Measurements from ENCODE around the gene SLC1A4. TPM values are rescaled to one million over a fixed set of nuclear protein-coding genes. Genes with fewer than 3 reads are reported as not detected.
"Not testable (repeated sequence)": the region's sequence is repeated elsewhere in the genome, so short reads cannot be mapped to it uniquely, and the experiment has no call there.

Gene SLC1A4
- total RNA-seq, 2 donors from 2014 or later: 21.2 to 33.2 TPM

DNA sequence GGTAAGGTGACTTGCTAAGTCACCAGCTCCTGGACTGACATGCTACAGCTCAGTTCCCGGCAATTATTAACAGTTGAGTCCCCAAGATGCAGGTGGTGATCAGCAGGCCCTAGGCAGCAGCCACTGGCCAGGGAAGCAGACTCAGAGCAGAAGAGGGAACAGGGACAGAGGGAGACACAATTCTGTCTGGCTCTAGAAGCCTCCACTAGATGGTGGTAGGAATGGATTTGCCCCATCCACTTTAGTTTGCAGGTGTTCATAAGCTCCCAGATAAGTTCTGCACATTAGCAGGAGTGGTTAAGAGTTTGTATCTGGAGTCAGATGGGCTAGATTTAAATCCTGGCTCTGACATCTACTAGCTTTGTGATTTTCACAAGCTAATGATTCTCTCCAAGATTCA lies 25.5 kb upstream of the SLC1A4 start:
- Histone ChIP-seq H3K36me3 (no peaks in the 10 kb centered on the region), H3K4me1 (replicated peaks) (no peaks in the 10 kb centered on the region), H3K9me3 (no peaks in the 10 kb centered on the region), H3K27ac (no peak overlapping the region), H3K27me3 (replicated peaks; ENCODE audit: insufficient read depth) (no peaks in the 10 kb centered on the region), H3K4me3 (no peak overlapping the region)
- intact Hi-C loops (cut with DNase I): no loop called here
- no peak for TF ChIP-seq POLR2AphosphoS5 (IDR thresholded peaks at IDR 0.05)
- no peak for TF ChIP-seq POLR2A (IDR thresholded peaks at IDR 0.05)
- TF ChIP-seq, protein P1, sequence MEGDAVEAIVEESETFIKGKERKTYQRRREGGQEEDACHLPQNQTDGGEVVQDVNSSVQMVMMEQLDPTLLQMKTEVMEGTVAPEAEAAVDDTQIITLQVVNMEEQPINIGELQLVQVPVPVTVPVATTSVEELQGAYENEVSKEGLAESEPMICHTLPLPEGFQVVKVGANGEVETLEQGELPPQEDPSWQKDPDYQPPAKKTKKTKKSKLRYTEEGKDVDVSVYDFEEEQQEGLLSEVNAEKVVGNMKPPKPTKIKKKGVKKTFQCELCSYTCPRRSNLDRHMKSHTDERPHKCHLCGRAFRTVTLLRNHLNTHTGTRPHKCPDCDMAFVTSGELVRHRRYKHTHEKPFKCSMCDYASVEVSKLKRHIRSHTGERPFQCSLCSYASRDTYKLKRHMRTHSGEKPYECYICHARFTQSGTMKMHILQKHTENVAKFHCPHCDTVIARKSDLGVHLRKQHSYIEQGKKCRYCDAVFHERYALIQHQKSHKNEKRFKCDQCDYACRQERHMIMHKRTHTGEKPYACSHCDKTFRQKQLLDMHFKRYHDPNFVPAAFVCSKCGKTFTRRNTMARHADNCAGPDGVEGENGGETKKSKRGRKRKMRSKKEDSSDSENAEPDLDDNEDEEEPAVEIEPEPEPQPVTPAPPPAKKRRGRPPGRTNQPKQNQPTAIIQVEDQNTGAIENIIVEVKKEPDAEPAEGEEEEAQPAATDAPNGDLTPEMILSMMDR (IDR thresholded peaks at IDR 0.05): no peak
- DNase-seq (ENCODE audit: low spot score): no peak
- 93% methylated on average over 1 of the region's 1 CpG for WGBS

DNA sequence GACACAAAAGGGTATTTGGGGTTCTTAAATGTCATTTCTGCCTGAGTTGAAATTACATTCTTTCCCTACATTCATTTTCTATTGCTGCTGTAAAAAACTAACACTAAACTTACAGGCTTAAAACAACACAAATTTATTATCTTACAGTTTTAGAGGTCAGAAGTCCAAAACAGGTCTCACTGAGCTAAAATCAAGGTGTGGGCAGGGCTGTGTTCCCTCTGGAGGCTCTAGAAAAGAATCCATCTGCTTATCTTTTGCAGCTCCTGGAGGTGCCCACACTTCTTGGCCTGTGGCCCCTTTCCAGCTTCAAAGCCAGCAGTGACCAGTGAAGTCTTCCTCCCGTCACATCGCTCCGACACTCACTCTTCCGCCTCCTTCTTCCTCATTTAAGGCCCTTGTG lies 23.2 kb upstream of the SLC1A4 start:
- no peaks in the 10 kb centered on the region for H3K4me1 ChIP-seq (replicated peaks)
- no peaks in the 10 kb centered on the region for H3K36me3 ChIP-seq
- no peak for DNase-seq (ENCODE audit: low spot score)
- H3K27ac ChIP-seq: no peak overlapping the region
- no peaks in the 10 kb centered on the region for H3K27me3 ChIP-seq (replicated peaks; ENCODE audit: insufficient read depth)
- H3K4me3 ChIP-seq: no peak overlapping the region
- 97% methylated on average over 4 of the region's 4 CpGs for WGBS
- no peaks in the 10 kb centered on the region for H3K9me3 ChIP-seq
- intact Hi-C loops (cut with DNase I): no loop called here
- TF ChIP-seq POLR2A (IDR thresholded peaks at IDR 0.05) (no peak), POLR2AphosphoS5 (IDR thresholded peaks at IDR 0.05) (no peak)
- TF ChIP-seq, protein P1 (IDR thresholded peaks at IDR 0.05): no peak

GRCh38 chr2:64966839-64967238 lies 22.4 kb upstream of the SLC1A4 start:
- no peak overlapping the region for H3K4me3 ChIP-seq
- no peaks in the 10 kb centered on the region for H3K27me3 ChIP-seq (replicated peaks; ENCODE audit: insufficient read depth)
- 69% methylated on average over 7 of the region's 7 CpGs for WGBS
- no peaks in the 10 kb centered on the region for H3K9me3 ChIP-seq
- no peaks in the 10 kb centered on the region for H3K4me1 ChIP-seq (replicated peaks)
- no peak for TF ChIP-seq POLR2A (IDR thresholded peaks at IDR 0.05)
- TF ChIP-seq POLR2AphosphoS5 (IDR thresholded peaks at IDR 0.05): no peak
- TF ChIP-seq, protein P1 (IDR thresholded peaks at IDR 0.05): no peak
- H3K27ac ChIP-seq: no peak overlapping the region
- DNase-seq (ENCODE audit: low spot score): no peak
- intact Hi-C loops (cut with DNase I): no loop called here
- H3K36me3 ChIP-seq: no peaks in the 10 kb centered on the region

DNA sequence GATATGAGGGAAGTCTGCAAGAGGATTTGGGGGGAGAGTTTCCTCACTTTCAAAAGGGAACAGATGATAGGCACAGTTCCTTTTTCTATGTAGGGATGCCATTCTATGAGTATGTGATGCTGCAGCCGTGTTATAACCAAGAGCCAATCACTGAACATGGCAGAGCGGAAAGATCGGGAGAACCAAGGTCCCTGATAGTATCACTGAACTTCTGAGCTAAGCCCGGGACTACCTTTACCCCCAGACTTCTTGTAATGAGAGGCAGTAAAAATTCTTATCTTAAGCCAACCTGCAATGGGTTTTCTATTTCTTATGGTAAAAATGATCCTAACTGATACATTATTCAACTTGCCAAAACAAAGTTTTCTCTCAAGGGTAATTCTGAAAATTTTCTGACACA lies 21.6 kb upstream of the SLC1A4 start:
- 89% methylated on average over 4 of the region's 4 CpGs for WGBS

DNA sequence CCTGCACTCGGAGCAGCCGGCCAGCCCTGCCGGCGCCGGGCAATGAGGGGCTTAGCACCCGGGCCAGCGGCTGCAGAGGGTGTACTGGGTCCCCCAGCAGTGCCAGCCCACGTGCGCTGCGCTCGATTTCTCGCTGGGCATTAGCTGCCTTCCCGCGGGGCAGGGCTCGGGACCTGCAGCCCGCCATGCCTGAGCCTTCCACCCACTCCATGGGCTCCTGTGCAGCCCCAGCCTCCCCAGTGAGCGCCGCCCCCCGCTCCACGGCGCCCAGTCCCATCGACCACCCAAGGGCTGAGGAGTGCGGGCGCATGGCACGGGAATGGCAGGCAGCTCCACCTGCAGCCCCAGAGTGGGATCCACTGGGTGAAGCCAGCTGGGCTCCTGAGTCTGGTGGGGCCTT lies 20.1 kb upstream of the SLC1A4 start:
- 98% methylated on average over 22 of the region's 25 CpGs for WGBS
- H3K4me1 ChIP-seq (replicated peaks); H3K9me3 ChIP-seq; H3K27ac ChIP-seq; H3K4me3 ChIP-seq; intact Hi-C loops (cut with DNase I); H3K27me3 ChIP-seq (replicated peaks; ENCODE audit: insufficient read depth); DNase-seq (ENCODE audit: low spot score); H3K36me3 ChIP-seq: not testable (repeated sequence)

More for the DNA sequence above, 21.6 kb upstream of the SLC1A4 start:
- Histone ChIP-seq H3K9me3 (no peaks in the 10 kb centered on the region), H3K4me1 (replicated peaks) (no peaks in the 10 kb centered on the region), H3K27me3 (replicated peaks; ENCODE audit: insufficient read depth) (no peaks in the 10 kb centered on the region), H3K4me3 (no peak overlapping the region), H3K27ac (no peak overlapping the region), H3K36me3 (no peaks in the 10 kb centered on the region)
- intact Hi-C loops (cut with DNase I): no loop called here
- TF ChIP-seq, protein P1 (IDR thresholded peaks at IDR 0.05): no peak
- TF ChIP-seq POLR2A (IDR thresholded peaks at IDR 0.05): no peak
- TF ChIP-seq POLR2AphosphoS5 (IDR thresholded peaks at IDR 0.05): no peak
- no peak for DNase-seq (ENCODE audit: low spot score)

All from prostate gland (tissue), 2 donors.